ENCODE data around the gene FFAR4.

FFAR4 gene

GRCh38 chr10:93560541-93560940 is 5.9 kb upstream of the FFAR4 start:
- H3K27ac ChIP-seq, result no peak overlapping the region
- TF ChIP-seq ZFX (IDR thresholded peaks at IDR 0.05; ENCODE audit: borderline replicate concordance) (no peak), CTCF (IDR thresholded peaks at IDR 0.05) (no peak)

- TF ChIP-seq ZFX (IDR thresholded peaks at IDR 0.05; ENCODE audit: borderline replicate concordance) (no peak), CTCF (IDR thresholded peaks at IDR 0.05) (no peak)
- H3K27ac ChIP-seq, result no peak overlapping the region
These were observed 1.0 kb upstream of the FFAR4 start for GRCh38 chr10:93565446-93565845.

GRCh38 chr10:93567277-93568104 is 1.0 kb downstream of the FFAR4 start:
- no peak overlapping the region for H3K27ac ChIP-seq
- TF ChIP-seq ZFX (IDR thresholded peaks at IDR 0.05; ENCODE audit: borderline replicate concordance), result no peak
- TF ChIP-seq CTCF (IDR thresholded peaks at IDR 0.05), result no peak

GRCh38 chr10:93568105-93568390 is 1.6 kb downstream of the FFAR4 start:
- TF ChIP-seq CTCF (IDR thresholded peaks at IDR 0.05), result no peak
- TF ChIP-seq ZFX (IDR thresholded peaks at IDR 0.05; ENCODE audit: borderline replicate concordance), result no peak

GRCh38 chr10:93570383-93570782 is 3.9 kb downstream of the FFAR4 start:
- no peak for TF ChIP-seq ZFX (IDR thresholded peaks at IDR 0.05; ENCODE audit: borderline replicate concordance)
- no peak for TF ChIP-seq CTCF (IDR thresholded peaks at IDR 0.05)
- H3K27ac ChIP-seq, result no peak overlapping the region

More at GRCh38 chr10:93568105-93568390, 1.6 kb downstream of the FFAR4 start:
- H3K27ac ChIP-seq, result no peak overlapping the region

- TF ChIP-seq CTCF (IDR thresholded peaks at IDR 0.05) (no peak), ZFX (IDR thresholded peaks at IDR 0.05; ENCODE audit: borderline replicate concordance) (no peak)
- no peak overlapping the region for H3K27ac ChIP-seq
These were observed 6.1 kb downstream of the FFAR4 start for GRCh38 chr10:93572606-93573005.

GRCh38 chr10:93573051-93573909 is 6.8 kb downstream of the FFAR4 start:
- H3K27ac ChIP-seq, result no peak overlapping the region
- TF ChIP-seq ZFX (IDR thresholded peaks at IDR 0.05; ENCODE audit: borderline replicate concordance) (no peak), CTCF (IDR thresholded peaks at IDR 0.05) (no peak)

Data from 22Rv1 (cell line).